Stomach (tissue), 4 donors: ENCODE measurements around the gene POGLUT2.

Source experiments
- EP300 ChIP-seq: sonication (generic); formaldehyde crosslinking; IDR thresholded peaks from one replicate; pipeline ENCODE4 v1.6.1; 2017; ENCODE audit warnings: antibody characterized with exemption
- POLR2A ChIP-seq, 4 donors: fragments of 450-650 bp; IDR thresholded peaks; one replicate each; pipeline ENCODE4 v1.6.1; 2016; ENCODE audit warnings: antibody characterized with exemption in 4 of 4, control low read depth in 2 of 4, mild to moderate bottlenecking in 1 of 4, moderate library complexity in 1 of 4
- POLR2AphosphoS5 ChIP-seq, 3 donors: sonication (generic); formaldehyde crosslinking; IDR thresholded peaks; one replicate each; pipeline ENCODE4 v1.6.1; 2016; ENCODE audit warnings: antibody characterized with exemption in 3 of 3
- TF ChIP-seq, protein P1 (sequence below), 7 experiments: fragments of 450-650 bp in 4 of 7; fragments of 200-600 bp in 3 of 7; sonication (generic) in 3 of 7; IDR thresholded peaks; one replicate each; pipeline ENCODE4 v1.5.1; 2016 to 2019; ENCODE audit warnings: antibody characterized with exemption in 7 of 7, control low read depth in 2 of 7, mild to moderate bottlenecking in 1 of 7

GRCh38 chr13:102814025-102814607 is 15.3 kb upstream of the POGLUT2 start:
- TF ChIP-seq EP300 (no peak), POLR2A (IDR thresholded peaks at IDR 0.05) (no peak), POLR2AphosphoS5 (IDR thresholded peaks at IDR 0.05) (no peak)
- TF ChIP-seq, protein P1, sequence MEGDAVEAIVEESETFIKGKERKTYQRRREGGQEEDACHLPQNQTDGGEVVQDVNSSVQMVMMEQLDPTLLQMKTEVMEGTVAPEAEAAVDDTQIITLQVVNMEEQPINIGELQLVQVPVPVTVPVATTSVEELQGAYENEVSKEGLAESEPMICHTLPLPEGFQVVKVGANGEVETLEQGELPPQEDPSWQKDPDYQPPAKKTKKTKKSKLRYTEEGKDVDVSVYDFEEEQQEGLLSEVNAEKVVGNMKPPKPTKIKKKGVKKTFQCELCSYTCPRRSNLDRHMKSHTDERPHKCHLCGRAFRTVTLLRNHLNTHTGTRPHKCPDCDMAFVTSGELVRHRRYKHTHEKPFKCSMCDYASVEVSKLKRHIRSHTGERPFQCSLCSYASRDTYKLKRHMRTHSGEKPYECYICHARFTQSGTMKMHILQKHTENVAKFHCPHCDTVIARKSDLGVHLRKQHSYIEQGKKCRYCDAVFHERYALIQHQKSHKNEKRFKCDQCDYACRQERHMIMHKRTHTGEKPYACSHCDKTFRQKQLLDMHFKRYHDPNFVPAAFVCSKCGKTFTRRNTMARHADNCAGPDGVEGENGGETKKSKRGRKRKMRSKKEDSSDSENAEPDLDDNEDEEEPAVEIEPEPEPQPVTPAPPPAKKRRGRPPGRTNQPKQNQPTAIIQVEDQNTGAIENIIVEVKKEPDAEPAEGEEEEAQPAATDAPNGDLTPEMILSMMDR (IDR thresholded peaks at IDR 0.05): no peak
